T47D (cell line): ENCODE results near the gene TMEM127.
A peak's percentile ranks its signal among the peaks of the same experiment; 100 is the strongest.

ENCODE experiments used
- DNase-seq, 2 experiments: peaks; one replicate each; pipeline versions ENCODE4 v3.0.0 to v3.0.0-alpha.2; 2011 to 2012; ENCODE audit warnings: low read depth in 1 of 2, low spot score in 1 of 2
- JUND ChIP-seq: IDR thresholded peaks from 2 replicates; pipeline ENCODE4 v1.6.1; 2012; ENCODE audit warnings: low read depth
- in situ Hi-C: cut with HindIII; loops from 2 replicates; pipeline ENCODE4 v1.10.0; 2016; ENCODE audit warnings: low sequenced_read_pairs, low pct_unique_long_range_greater_than_20kb

The TMEM127 gene

GRCh38 chr2:96205888-96206287 is 59.9 kb downstream of the TMEM127 start:
- DNase-seq, result peak in 1 of 2 experiments; percentile 13
- in situ Hi-C loops, result no loop called here
- no peak for TF ChIP-seq JUND

GRCh38 chr2:96204836-96205624 is 60.8 kb downstream of the TMEM127 start:
- DNase-seq, result no peak
- no peak for TF ChIP-seq JUND
- in situ Hi-C loops, result no loop called here

- in situ Hi-C loops, result no loop called here
- no peak for TF ChIP-seq JUND
- DNase-seq, result no peak
These were observed 62.4 kb downstream of the TMEM127 start for GRCh38 chr2:96203130-96204028.

GRCh38 chr2:96202152-96202854 is 63.5 kb downstream of the TMEM127 start:
- TF ChIP-seq JUND, result no peak
- in situ Hi-C loops, result no loop called here
- DNase-seq, result no peak

- in situ Hi-C loops, result no loop called here
- no peak for DNase-seq
- TF ChIP-seq JUND, result no peak
These were observed 64.5 kb downstream of the TMEM127 start for GRCh38 chr2:96201338-96201737.

GRCh38 chr2:96198921-96199320 is 66.9 kb downstream of the TMEM127 start:
- no peak for TF ChIP-seq JUND
- DNase-seq, result no peak
- in situ Hi-C loops, result no loop called here
